ENCODE results near the gene LEFTY1.

Gene LEFTY1

GRCh38 chr1:225917536-225917935 lies 28.6 kb upstream of the LEFTY1 start:
- no CpG with 5 or more reads among the region's 5 CpGs for WGBS (ENCODE audit: extremely low coverage, insufficient coverage, insufficient read length)
- no peak overlapping the region for H2BK5ac ChIP-seq (ENCODE audit: low read depth, low read length, poor library complexity)
- no peak overlapping the region for H3K27ac ChIP-seq (ENCODE audit: low read depth, low read length)
- no peak overlapping the region for H2BK120ac ChIP-seq (ENCODE audit: insufficient read depth, low read length, poor library complexity)
- H3K36me3 ChIP-seq (ENCODE audit: control insufficient read depth in 1 of 2, insufficient read depth in 2 of 2, low read length in 2 of 2): peaks cover 19 to 25% of the 10 kb centered on the region in 2 experiments
- no peak overlapping the region for H4K8ac ChIP-seq (ENCODE audit: low read depth, low read length)
- peaks cover 4% of the 10 kb centered on the region for H3K9me3 ChIP-seq (ENCODE audit: insufficient read depth, low read depth, low read length)
- H3K4ac ChIP-seq (ENCODE audit: low read depth, low read length): no peak overlapping the region
- no peak overlapping the region for H2AFZ ChIP-seq (ENCODE audit: insufficient read depth, low read length, poor library complexity)
- H3K14ac ChIP-seq (ENCODE audit: low read length): no peak overlapping the region
- no peak overlapping the region for H2AK5ac ChIP-seq (ENCODE audit: low read length)
- H3K18ac ChIP-seq (ENCODE audit: low read length): no peak overlapping the region
- no peak overlapping the region for H4K91ac ChIP-seq (ENCODE audit: low read depth, low read length)
- H4K12ac ChIP-seq (ENCODE audit: low read depth, low read length): no peak overlapping the region
- no peaks in the 10 kb centered on the region for H3K79me1 ChIP-seq (ENCODE audit: low read length)
- no peak overlapping the region for H3K4me3 ChIP-seq (ENCODE audit: low read depth, low read length)
- DNase-seq: no peak
- H3K9ac ChIP-seq (ENCODE audit: low read length): no peak overlapping the region
- no peak overlapping the region for H3K23ac ChIP-seq (ENCODE audit: low read length)
- H3K4me2 ChIP-seq (ENCODE audit: low read length): no peak overlapping the region
- H3K27me3 ChIP-seq (ENCODE audit: insufficient read depth, low read length): no peaks in the 10 kb centered on the region
- H3K4me1 ChIP-seq (ENCODE audit: control insufficient read depth in 1 of 2, insufficient read depth in 2 of 2, low read length in 2 of 2): no peaks in the 10 kb centered on the region
- no peak overlapping the region for H2BK12ac ChIP-seq (ENCODE audit: low read length)
- H3K79me2 ChIP-seq (ENCODE audit: control insufficient read depth, insufficient read depth, low read length, poor library complexity): no peaks in the 10 kb centered on the region

DNA sequence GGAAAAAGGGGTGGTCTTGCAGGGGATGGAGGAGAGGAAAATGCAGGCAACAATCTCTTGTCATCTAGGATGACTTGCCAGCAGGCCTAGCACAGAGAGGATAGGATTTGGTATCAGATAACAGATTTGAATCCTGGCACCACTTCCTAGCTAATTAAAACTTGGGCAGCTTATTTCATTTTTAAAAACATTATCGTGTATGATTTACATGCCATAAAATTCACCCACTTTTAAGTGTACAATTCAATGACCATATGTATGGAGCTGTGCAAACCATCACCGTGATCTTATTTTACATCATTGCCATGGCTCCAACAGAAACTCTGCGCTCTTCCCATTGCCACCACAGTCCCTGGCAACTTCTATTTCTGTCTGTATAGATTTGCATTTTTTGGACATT lies 28.2 kb upstream of the LEFTY1 start:
- H3K9me3 ChIP-seq (ENCODE audit: insufficient read depth, low read depth, low read length): peaks cover 4% of the 10 kb centered on the region
- no peak overlapping the region for H3K18ac ChIP-seq (ENCODE audit: low read length)
- H3K14ac ChIP-seq (ENCODE audit: low read length): no peak overlapping the region
- peaks cover 17 to 23% of the 10 kb centered on the region in 2 experiments for H3K36me3 ChIP-seq (ENCODE audit: control insufficient read depth in 1 of 2, insufficient read depth in 2 of 2, low read length in 2 of 2)
- WGBS (ENCODE audit: extremely low coverage, insufficient coverage, insufficient read length): no CpG with 5 or more reads among the region's 3 CpGs
- no peak overlapping the region for H2AK5ac ChIP-seq (ENCODE audit: low read length)
- H3K4ac ChIP-seq (ENCODE audit: low read depth, low read length): no peak overlapping the region
- no peaks in the 10 kb centered on the region for H3K27me3 ChIP-seq (ENCODE audit: insufficient read depth, low read length)
- no peaks in the 10 kb centered on the region for H3K79me1 ChIP-seq (ENCODE audit: low read length)
- no peak overlapping the region for H3K27ac ChIP-seq (ENCODE audit: low read depth, low read length)
- H2AFZ ChIP-seq (ENCODE audit: insufficient read depth, low read length, poor library complexity): no peak overlapping the region
- no peak overlapping the region for H3K9ac ChIP-seq (ENCODE audit: low read length)
- no peak overlapping the region for H2BK120ac ChIP-seq (ENCODE audit: insufficient read depth, low read length, poor library complexity)
- no peak overlapping the region for H4K8ac ChIP-seq (ENCODE audit: low read depth, low read length)
- no peak overlapping the region for H4K12ac ChIP-seq (ENCODE audit: low read depth, low read length)
- DNase-seq: no peak
- no peaks in the 10 kb centered on the region for H3K79me2 ChIP-seq (ENCODE audit: control insufficient read depth, insufficient read depth, low read length, poor library complexity)
- H3K4me1 ChIP-seq (ENCODE audit: control insufficient read depth in 1 of 2, insufficient read depth in 2 of 2, low read length in 2 of 2): no peaks in the 10 kb centered on the region
- H3K23ac ChIP-seq (ENCODE audit: low read length): no peak overlapping the region
- H2BK12ac ChIP-seq (ENCODE audit: low read length): no peak overlapping the region
- H3K4me3 ChIP-seq (ENCODE audit: low read depth, low read length): no peak overlapping the region
- H3K4me2 ChIP-seq (ENCODE audit: low read length): no peak overlapping the region
- H4K91ac ChIP-seq (ENCODE audit: low read depth, low read length): no peak overlapping the region
- no peak overlapping the region for H2BK5ac ChIP-seq (ENCODE audit: low read depth, low read length, poor library complexity)

GRCh38 chr1:225915538-225915991 lies 26.6 kb upstream of the LEFTY1 start:
- Histone ChIP-seq H2BK12ac (ENCODE audit: low read length) (no peak overlapping the region), H3K27ac (ENCODE audit: low read depth, low read length) (no peak overlapping the region), H2BK5ac (ENCODE audit: low read depth, low read length, poor library complexity) (no peak overlapping the region), H3K4me2 (ENCODE audit: low read length) (no peak overlapping the region), H3K23ac (ENCODE audit: low read length) (no peak overlapping the region), H4K12ac (ENCODE audit: low read depth, low read length) (no peak overlapping the region), H3K36me3 (ENCODE audit: control insufficient read depth in 1 of 2, insufficient read depth in 2 of 2, low read length in 2 of 2) (peaks cover 5 to 12% of the 10 kb centered on the region in 2 experiments), H4K91ac (ENCODE audit: low read depth, low read length) (no peak overlapping the region), H3K14ac (ENCODE audit: low read length) (no peak overlapping the region), H3K79me2 (ENCODE audit: control insufficient read depth, insufficient read depth, low read length, poor library complexity) (no peaks in the 10 kb centered on the region), H3K18ac (ENCODE audit: low read length) (no peak overlapping the region), H3K4me3 (ENCODE audit: low read depth, low read length) (no peak overlapping the region), H4K8ac (ENCODE audit: low read depth, low read length) (no peak overlapping the region), H3K79me1 (ENCODE audit: low read length) (no peaks in the 10 kb centered on the region), H3K4ac (ENCODE audit: low read depth, low read length) (no peak overlapping the region), H3K9ac (ENCODE audit: low read length) (no peak overlapping the region), H2BK120ac (ENCODE audit: insufficient read depth, low read length, poor library complexity) (no peak overlapping the region), H3K4me1 (ENCODE audit: control insufficient read depth in 1 of 2, insufficient read depth in 2 of 2, low read length in 2 of 2) (no peaks in the 10 kb centered on the region), H3K27me3 (ENCODE audit: insufficient read depth, low read length) (no peaks in the 10 kb centered on the region), H2AFZ (ENCODE audit: insufficient read depth, low read length, poor library complexity) (no peak overlapping the region), H2AK5ac (ENCODE audit: low read length) (no peak overlapping the region), H3K9me3 (ENCODE audit: insufficient read depth, low read depth, low read length) (no peaks in the 10 kb centered on the region)
- no CpG with 5 or more reads among the region's 7 CpGs for WGBS (ENCODE audit: extremely low coverage, insufficient coverage, insufficient read length)
- DNase-seq: no peak

- Histone ChIP-seq H4K12ac (ENCODE audit: low read depth, low read length) (no peak overlapping the region), H3K14ac (ENCODE audit: low read length) (no peak overlapping the region), H2BK12ac (ENCODE audit: low read length) (no peak overlapping the region), H3K36me3 (ENCODE audit: control insufficient read depth in 1 of 2, insufficient read depth in 2 of 2, low read length in 2 of 2) (peaks cover 3 to 10% of the 10 kb centered on the region in 2 experiments), H2BK120ac (ENCODE audit: insufficient read depth, low read length, poor library complexity) (no peak overlapping the region), H3K27ac (ENCODE audit: low read depth, low read length) (no peak overlapping the region), H3K4ac (ENCODE audit: low read depth, low read length) (no peak overlapping the region), H3K79me2 (ENCODE audit: control insufficient read depth, insufficient read depth, low read length, poor library complexity) (no peaks in the 10 kb centered on the region), H3K4me3 (ENCODE audit: low read depth, low read length) (no peak overlapping the region), H2BK5ac (ENCODE audit: low read depth, low read length, poor library complexity) (no peak overlapping the region), H3K27me3 (ENCODE audit: insufficient read depth, low read length) (no peaks in the 10 kb centered on the region), H4K91ac (ENCODE audit: low read depth, low read length) (no peak overlapping the region), H3K9ac (ENCODE audit: low read length) (no peak overlapping the region), H4K8ac (ENCODE audit: low read depth, low read length) (no peak overlapping the region), H3K4me1 (ENCODE audit: control insufficient read depth in 1 of 2, insufficient read depth in 2 of 2, low read length in 2 of 2) (no peaks in the 10 kb centered on the region), H3K23ac (ENCODE audit: low read length) (no peak overlapping the region), H3K4me2 (ENCODE audit: low read length) (no peak overlapping the region), H3K18ac (ENCODE audit: low read length) (no peak overlapping the region), H2AFZ (ENCODE audit: insufficient read depth, low read length, poor library complexity) (no peak overlapping the region), H3K79me1 (ENCODE audit: low read length) (no peaks in the 10 kb centered on the region), H2AK5ac (ENCODE audit: low read length) (no peak overlapping the region), H3K9me3 (ENCODE audit: insufficient read depth, low read depth, low read length) (no peaks in the 10 kb centered on the region)
- DNase-seq: no peak
- no CpG with 5 or more reads among the region's 6 CpGs for WGBS (ENCODE audit: extremely low coverage, insufficient coverage, insufficient read length)
Measured at GRCh38 chr1:225914947-225915346, 26.0 kb upstream of the LEFTY1 start.
